Activated T-helper 17 cell treated with anti-CD3 and anti-CD28 coated beads, Interleukin-2, amount 50 U/mL, for 72 hours (primary cell): Measurements from ENCODE around the gene APH1B. TPM values are rescaled to one million over a fixed set of nuclear protein-coding genes. Genes with fewer than 3 reads are reported as not detected.
A peak's percentile ranks its signal among the peaks of the same experiment; 100 is the strongest.
"Not testable (repeated sequence)": the region's sequence is repeated elsewhere in the genome, so short reads cannot be mapped to it uniquely, and the experiment has no call there.

ENCODE experiments used
- ATAC-seq: fragments of 150-1000 bp; cut with Tn5 transposase; replicated peaks from 2 replicates; pipeline ENCODE4 v1.10.0; 2021; ENCODE audit warnings: mild to moderate bottlenecking, moderate library complexity
- H3K27ac Mint-ChIP-seq: one replicate; pipeline ENCODE4 v1.8.0; 2022; ENCODE audit warnings: mixed read lengths
- H3K27me3 Mint-ChIP-seq: one replicate; pipeline ENCODE4 v1.8.0; 2022; ENCODE audit warnings: mixed read lengths
- H3K36me3 Mint-ChIP-seq: one replicate; pipeline ENCODE4 v1.8.0; 2022; ENCODE audit warnings: low read depth, mild to moderate bottlenecking, mixed read lengths
- H3K4me1 Mint-ChIP-seq: one replicate; pipeline ENCODE4 v1.8.0; 2022; ENCODE audit warnings: mixed read lengths
- H3K4me3 Mint-ChIP-seq: one replicate; pipeline ENCODE4 v1.8.0; 2022; ENCODE audit warnings: mild to moderate bottlenecking, mixed read lengths
- H3K9me3 Mint-ChIP-seq: one replicate; pipeline ENCODE4 v1.8.0; 2022; ENCODE audit warnings: mixed read lengths
- total RNA-seq, 2 donors: library from RNA; stranded (reverse); gene quantifications; one replicate each; pipeline ENCODE4 v1.2.3, GENCODE V29; 2022

APH1B gene
- total RNA-seq, 2 donors from 2014 or later: 7.8 to 8.7 TPM

GRCh38 chr15:63299943-63300575 is 22.7 kb downstream of the APH1B start:
- Mint-ChIP-seq H3K4me3 (no peak overlapping the region), H3K4me1 (peaks cover 6% of the 10 kb centered on the region), H3K9me3 (no peaks in the 10 kb centered on the region), H3K27me3 (no peaks in the 10 kb centered on the region), H3K36me3 (peaks cover 36% of the 10 kb centered on the region), H3K27ac (no peak overlapping the region)
- no peak for ATAC-seq

DNA sequence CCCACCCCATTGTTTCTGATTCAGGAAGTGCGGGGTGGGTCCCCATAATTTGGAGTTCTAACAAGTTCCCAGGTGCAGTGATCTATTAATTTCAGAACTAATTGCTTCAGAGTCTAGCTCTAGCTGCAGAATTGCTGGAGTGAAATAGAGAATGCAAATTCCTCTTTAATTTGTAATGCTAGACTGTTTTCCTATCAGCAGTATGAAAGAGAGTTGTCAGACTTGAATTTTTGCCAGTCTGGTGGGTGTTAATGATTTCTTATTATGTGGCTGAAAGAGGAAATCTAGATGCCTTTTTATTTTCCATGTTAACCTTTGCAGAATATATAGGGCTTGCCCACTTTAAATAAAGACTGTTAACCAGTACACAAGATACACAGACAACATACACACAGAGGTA is 23.7 kb downstream of the APH1B start:
- H3K27ac Mint-ChIP-seq: no peak overlapping the region
- no peak overlapping the region for H3K4me3 Mint-ChIP-seq
- H3K27me3 Mint-ChIP-seq: no peaks in the 10 kb centered on the region
- ATAC-seq: no peak
- H3K36me3 Mint-ChIP-seq: peaks cover 46% of the 10 kb centered on the region
- H3K4me1 Mint-ChIP-seq: peaks cover 5% of the 10 kb centered on the region
- no peaks in the 10 kb centered on the region for H3K9me3 Mint-ChIP-seq

GRCh38 chr15:63305260-63305659 is 27.9 kb downstream of the APH1B start:
- no peak for ATAC-seq
- H3K9me3 Mint-ChIP-seq: no peaks in the 10 kb centered on the region
- H3K27ac Mint-ChIP-seq: no peak overlapping the region
- H3K36me3 Mint-ChIP-seq: peaks cover 55% of the 10 kb centered on the region
- H3K4me1 Mint-ChIP-seq: no peaks in the 10 kb centered on the region
- no peak overlapping the region for H3K4me3 Mint-ChIP-seq
- no peaks in the 10 kb centered on the region for H3K27me3 Mint-ChIP-seq

DNA sequence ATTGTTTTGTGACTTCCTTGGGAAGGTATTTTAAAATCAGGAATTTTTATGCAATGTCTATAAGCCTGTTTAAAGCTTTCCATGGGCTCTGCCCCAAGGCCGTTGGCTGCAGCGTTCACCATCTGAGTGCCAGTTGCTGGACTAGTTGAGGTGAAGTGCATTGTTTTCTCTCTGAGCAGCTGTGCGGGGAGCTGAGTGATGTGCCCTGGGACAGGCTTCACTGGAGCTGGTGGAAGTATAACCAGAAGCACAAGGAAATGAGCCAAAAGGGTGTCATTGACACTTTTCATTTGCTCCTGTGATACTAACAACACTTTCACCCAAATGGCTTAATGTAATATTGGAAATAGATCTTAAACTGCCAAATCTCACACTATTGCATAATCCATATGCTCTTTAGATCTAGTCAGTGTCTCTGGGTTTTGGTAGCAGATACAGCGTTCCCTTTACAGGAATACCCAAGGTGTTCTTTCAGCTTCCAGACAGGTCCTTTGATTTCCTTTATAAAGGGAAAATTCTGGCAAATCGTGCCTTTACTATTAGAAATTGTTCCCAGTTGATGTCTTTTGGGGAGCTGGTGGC is 29.2 kb downstream of the APH1B start:
- Mint-ChIP-seq H3K9me3 (no peaks in the 10 kb centered on the region), H3K4me1 (no peaks in the 10 kb centered on the region), H3K36me3 (peaks cover 45% of the 10 kb centered on the region), H3K27ac (peak overlapping the region; percentile 29), H3K4me3 (no peak overlapping the region), H3K27me3 (no peaks in the 10 kb centered on the region)
- no peak for ATAC-seq

- Mint-ChIP-seq H3K4me3 (no peak overlapping the region), H3K9me3 (no peaks in the 10 kb centered on the region), H3K27me3 (no peaks in the 10 kb centered on the region), H3K4me1 (no peaks in the 10 kb centered on the region), H3K36me3 (peaks cover 30% of the 10 kb centered on the region), H3K27ac (no peak overlapping the region)
- no peak for ATAC-seq
Observed at GRCh38 chr15:63308491-63308890, 31.1 kb downstream of the APH1B start.

DNA sequence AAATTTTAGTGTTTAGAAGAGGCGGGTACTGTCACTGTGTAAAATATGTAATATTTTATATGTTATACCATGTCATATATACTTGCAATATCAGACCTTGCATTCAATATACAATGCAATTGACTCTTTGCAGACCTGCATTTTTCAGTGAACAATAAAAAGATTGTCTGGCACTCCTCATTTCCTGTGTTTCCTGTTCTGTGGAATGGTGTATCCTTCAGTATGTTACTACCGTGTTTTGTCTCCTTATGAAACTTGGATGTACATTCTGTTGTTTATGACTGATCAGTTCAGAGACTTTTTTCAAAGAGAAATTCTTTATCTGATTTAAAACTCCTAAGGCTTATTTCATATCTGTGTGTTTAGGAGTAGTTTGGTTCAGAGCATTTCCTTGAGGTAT is 31.5 kb downstream of the APH1B start:
- H3K4me1 Mint-ChIP-seq: no peaks in the 10 kb centered on the region
- no peaks in the 10 kb centered on the region for H3K27me3 Mint-ChIP-seq
- no peak overlapping the region for H3K4me3 Mint-ChIP-seq
- ATAC-seq: no peak
- H3K27ac Mint-ChIP-seq: no peak overlapping the region
- H3K36me3 Mint-ChIP-seq: peaks cover 30% of the 10 kb centered on the region
- no peaks in the 10 kb centered on the region for H3K9me3 Mint-ChIP-seq

DNA sequence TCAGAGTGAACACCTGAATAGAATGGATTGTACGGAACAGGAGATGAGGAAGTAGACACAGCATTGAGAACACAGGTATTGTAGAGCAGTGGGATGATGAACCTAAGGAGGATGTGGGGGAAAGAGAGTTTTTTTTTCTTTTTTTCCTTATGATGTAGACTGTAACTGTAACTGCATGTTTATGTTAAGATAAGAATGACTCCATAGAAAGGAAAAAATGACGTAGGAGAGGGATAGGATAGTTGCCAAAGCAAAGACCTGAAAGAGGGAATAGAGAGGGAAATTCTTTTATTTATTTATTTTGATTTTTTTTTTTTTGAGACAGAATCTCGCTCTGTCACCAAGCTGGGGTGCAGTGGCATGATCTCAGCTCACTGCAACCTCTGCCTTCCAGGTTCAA is 33.2 kb downstream of the APH1B start:
- no peaks in the 10 kb centered on the region for H3K4me1 Mint-ChIP-seq
- no peak overlapping the region for H3K4me3 Mint-ChIP-seq
- H3K36me3 Mint-ChIP-seq: peaks cover 14% of the 10 kb centered on the region
- H3K27me3 Mint-ChIP-seq: no peaks in the 10 kb centered on the region
- no peak overlapping the region for H3K27ac Mint-ChIP-seq
- H3K9me3 Mint-ChIP-seq: no peaks in the 10 kb centered on the region
- ATAC-seq: no peak

GRCh38 chr15:63312286-63312685 is 34.9 kb downstream of the APH1B start:
- Mint-ChIP-seq H3K36me3 (no peaks in the 10 kb centered on the region), H3K4me3 (no peak overlapping the region), H3K9me3 (no peaks in the 10 kb centered on the region), H3K27me3 (no peaks in the 10 kb centered on the region), H3K27ac (no peak overlapping the region), H3K4me1 (no peaks in the 10 kb centered on the region)
- no peak for ATAC-seq

DNA sequence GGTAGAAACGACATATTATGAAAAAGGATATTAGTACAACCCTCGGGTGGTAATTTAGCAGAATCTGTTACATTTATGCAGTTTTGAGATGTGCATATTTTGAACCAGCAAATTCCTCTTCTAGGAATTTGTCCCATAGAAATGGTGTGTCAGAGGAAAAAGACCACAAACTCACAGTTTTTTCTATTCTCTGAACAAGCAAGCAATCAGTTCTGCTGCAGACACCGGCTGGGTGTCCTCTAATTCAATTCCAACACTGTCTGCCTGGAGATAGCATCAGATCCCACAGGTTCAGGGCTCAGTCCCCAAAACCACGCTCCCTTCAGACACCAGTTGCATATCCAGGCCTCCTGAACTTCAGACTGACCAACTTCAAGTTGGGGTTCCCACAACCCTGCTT is 36.4 kb downstream of the APH1B start:
- Mint-ChIP-seq H3K4me1 (no peaks in the 10 kb centered on the region), H3K4me3 (no peak overlapping the region), H3K36me3 (no peaks in the 10 kb centered on the region), H3K27me3 (peaks cover 4% of the 10 kb centered on the region), H3K9me3 (no peaks in the 10 kb centered on the region), H3K27ac (no peak overlapping the region)
- ATAC-seq: no peak

GRCh38 chr15:63314409-63314808 is 37.0 kb downstream of the APH1B start:
- Mint-ChIP-seq H3K4me3 (no peak overlapping the region), H3K36me3 (no peaks in the 10 kb centered on the region), H3K4me1 (no peaks in the 10 kb centered on the region), H3K27ac (no peak overlapping the region), H3K9me3 (no peaks in the 10 kb centered on the region), H3K27me3 (peaks cover 4% of the 10 kb centered on the region)
- no peak for ATAC-seq

DNA sequence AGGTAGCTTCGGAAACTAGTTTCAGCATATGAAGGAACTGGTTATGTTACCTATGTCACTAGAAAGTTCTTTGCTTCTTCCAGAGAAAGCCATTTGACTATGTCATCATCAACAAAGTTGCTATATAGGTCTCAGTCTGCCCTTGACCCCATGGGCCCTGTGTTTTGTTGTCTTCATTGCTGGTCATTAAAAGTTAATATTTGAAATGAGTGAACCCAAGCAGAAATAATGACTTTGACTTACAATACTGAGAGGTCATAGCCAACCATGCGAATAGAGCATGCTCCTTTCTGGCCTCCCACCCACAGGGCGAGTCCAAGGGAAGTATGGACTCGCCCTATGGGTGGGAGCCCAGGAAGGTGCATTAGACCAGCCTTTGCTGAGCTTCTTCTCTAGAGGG is 40.9 kb downstream of the APH1B start:
- Mint-ChIP-seq H3K9me3 (no peaks in the 10 kb centered on the region), H3K4me1 (no peaks in the 10 kb centered on the region), H3K36me3 (no peaks in the 10 kb centered on the region), H3K4me3 (no peak overlapping the region), H3K27me3 (peaks cover 4% of the 10 kb centered on the region), H3K27ac (no peak overlapping the region)
- no peak for ATAC-seq

DNA sequence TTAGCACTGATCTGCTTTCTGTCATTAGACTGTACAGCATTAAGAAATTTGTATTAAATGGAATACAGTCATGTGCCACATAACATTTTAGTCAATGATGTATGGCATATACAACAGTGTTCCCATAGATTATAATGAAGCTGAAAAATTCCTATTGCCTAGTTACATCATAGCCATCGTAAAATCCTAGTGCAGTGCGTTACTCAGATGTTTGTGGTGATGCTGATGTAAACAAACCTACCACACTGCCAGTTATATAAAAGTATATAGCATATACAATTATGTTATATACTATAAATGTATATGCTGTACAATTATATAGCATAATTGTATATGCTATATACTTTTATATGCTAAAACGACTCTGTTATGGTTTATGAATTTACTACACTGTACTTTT is 41.7 kb downstream of the APH1B start:
- no peak overlapping the region for H3K4me3 Mint-ChIP-seq
- peaks cover 4% of the 10 kb centered on the region for H3K27me3 Mint-ChIP-seq
- H3K36me3 Mint-ChIP-seq: no peaks in the 10 kb centered on the region
- H3K27ac Mint-ChIP-seq: no peak overlapping the region
- ATAC-seq: no peak
- no peaks in the 10 kb centered on the region for H3K9me3 Mint-ChIP-seq
- H3K4me1 Mint-ChIP-seq: no peaks in the 10 kb centered on the region

DNA sequence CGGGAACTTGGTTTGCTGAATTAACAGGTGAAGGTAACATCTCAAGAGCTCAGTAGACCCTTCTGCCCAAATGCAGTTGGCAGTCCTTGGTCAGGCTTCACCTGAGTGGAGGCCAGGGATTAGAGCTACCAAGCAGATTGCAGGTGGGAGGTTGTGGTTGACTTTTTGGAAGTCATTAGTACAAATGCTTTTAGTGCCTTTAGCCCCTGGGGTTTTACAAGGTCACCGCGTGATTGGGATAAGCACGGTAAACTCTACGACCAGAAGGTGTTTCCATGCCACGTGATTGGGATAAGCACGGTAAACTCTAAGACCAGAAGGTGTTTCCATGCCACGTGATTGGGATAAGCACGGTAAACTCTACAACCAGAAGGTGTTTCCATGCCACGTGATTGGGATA is 43.0 kb downstream of the APH1B start:
- not testable (repeated sequence) for H3K27ac Mint-ChIP-seq, ATAC-seq, H3K4me3 Mint-ChIP-seq, H3K4me1 Mint-ChIP-seq, H3K9me3 Mint-ChIP-seq, H3K27me3 Mint-ChIP-seq, H3K36me3 Mint-ChIP-seq

DNA sequence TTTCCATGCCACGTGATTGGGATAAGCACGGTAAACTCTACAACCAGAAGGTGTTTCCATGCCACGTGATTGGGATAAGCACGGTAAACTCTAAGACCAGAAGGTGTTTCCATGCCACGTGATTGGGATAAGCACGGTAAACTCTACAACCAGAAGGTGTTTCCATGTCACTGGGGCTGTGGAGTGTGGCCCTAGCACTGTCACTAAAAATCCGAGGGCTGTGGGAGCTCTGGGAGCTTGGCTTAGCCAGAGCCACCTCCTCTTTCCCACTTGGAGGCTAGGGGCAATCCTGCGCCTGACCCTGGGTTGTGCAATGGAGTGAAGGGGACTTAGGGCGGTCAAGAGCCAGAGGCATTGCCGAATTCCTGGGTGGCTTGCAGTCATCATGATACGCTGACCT is 43.6 kb downstream of the APH1B start:
- not testable (repeated sequence) for H3K27ac Mint-ChIP-seq, H3K27me3 Mint-ChIP-seq, H3K36me3 Mint-ChIP-seq, ATAC-seq, H3K4me1 Mint-ChIP-seq, H3K4me3 Mint-ChIP-seq, H3K9me3 Mint-ChIP-seq

DNA sequence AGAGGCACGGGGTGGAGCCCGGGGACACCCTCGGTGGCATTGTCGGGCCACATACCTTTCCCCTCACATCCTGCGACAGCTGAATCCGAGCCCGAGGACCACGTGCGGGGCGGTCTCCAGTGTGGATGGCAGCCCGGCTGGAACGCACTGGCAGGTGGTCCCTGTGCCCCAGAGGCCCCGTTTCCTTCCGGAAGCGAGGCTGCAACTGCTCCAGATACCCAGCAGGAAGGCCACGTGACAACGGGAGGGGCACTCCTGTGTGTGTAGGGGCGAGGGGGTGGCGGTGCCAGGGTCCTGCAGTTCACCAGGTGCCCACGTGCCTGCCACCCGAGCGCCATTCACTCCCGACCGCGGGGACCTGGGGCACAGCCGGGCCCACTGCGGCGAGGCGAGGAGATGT is 44.1 kb downstream of the APH1B start:
- ATAC-seq: no peak
- H3K27me3 Mint-ChIP-seq: peaks cover 4% of the 10 kb centered on the region
- H3K4me1 Mint-ChIP-seq: no peaks in the 10 kb centered on the region
- no peaks in the 10 kb centered on the region for H3K9me3 Mint-ChIP-seq
- no peak overlapping the region for H3K4me3 Mint-ChIP-seq
- H3K36me3 Mint-ChIP-seq: no peaks in the 10 kb centered on the region
- H3K27ac Mint-ChIP-seq: no peak overlapping the region

GRCh38 chr15:63322541-63322940 is 45.1 kb downstream of the APH1B start:
- Mint-ChIP-seq H3K36me3 (no peaks in the 10 kb centered on the region), H3K27me3 (peaks cover 4% of the 10 kb centered on the region)

More at GRCh38 chr15:63322541-63322940, 45.1 kb downstream of the APH1B start:
- no peak overlapping the region for H3K4me3 Mint-ChIP-seq
- H3K27ac Mint-ChIP-seq: no peak overlapping the region
- no peak for ATAC-seq
- H3K4me1 Mint-ChIP-seq: no peaks in the 10 kb centered on the region
- H3K9me3 Mint-ChIP-seq: no peaks in the 10 kb centered on the region
